ENCODE measurements around the gene CLTC. TPM values are rescaled to one million over a fixed set of nuclear protein-coding genes. Genes with fewer than 3 reads are reported as not detected.
"Not testable (repeated sequence)": the region's sequence is repeated elsewhere in the genome, so short reads cannot be mapped to it uniquely, and the experiment has no call there.

CLTC gene
- total RNA-seq, 2 donors from 2014 or later: 87.7 to 89.3 TPM

DNA sequence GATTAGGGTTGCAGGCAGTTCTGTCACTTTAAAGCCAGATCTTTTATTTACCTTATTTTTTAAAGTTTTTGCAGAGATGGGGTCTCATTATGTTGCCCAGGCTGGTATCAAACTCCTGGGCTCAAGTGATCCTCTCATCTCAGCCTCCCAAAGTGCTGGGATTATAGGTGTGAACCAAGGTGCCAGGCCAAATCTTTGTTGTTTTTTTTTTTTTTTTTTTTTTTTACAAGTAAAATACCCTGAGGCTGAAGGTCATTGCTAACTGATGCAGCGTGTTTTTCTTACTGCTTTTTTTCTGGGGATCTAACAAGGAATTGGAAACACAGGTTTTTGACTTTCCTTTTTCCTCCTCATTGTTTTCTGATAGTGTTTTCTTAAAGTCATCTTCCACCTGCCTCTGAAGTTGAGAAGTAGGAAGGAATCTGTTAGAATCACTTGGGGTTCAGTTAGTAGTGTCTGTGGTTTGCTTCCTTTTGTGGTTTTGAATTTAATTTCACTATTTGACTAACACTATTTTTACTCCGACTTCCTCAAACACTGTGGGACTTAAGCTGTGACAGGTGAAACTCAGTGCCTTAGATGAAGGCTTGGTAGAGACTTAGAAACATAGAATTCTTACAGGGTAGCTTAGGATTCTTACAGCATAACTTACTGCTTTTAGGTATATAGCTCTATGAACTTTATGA lies 22.2 kb downstream of the CLTC start:
- peaks cover 4% of the 10 kb centered on the region for H3K36me3 Mint-ChIP-seq (ENCODE audit: low read depth)
- H3K27me3 Mint-ChIP-seq: no peaks in the 10 kb centered on the region
- H3K9me3 ChIP-seq (ENCODE audit: control insufficient read depth, low read length, poor library complexity, severe bottlenecking): no peaks in the 10 kb centered on the region
- peak; percentile 87 for ATAC-seq
- H3K4me1 Mint-ChIP-seq: peaks cover 37% of the 10 kb centered on the region
- H3K4me3 Mint-ChIP-seq: peak overlapping the region; percentile 71
- no peak for DNase-seq
- peak overlapping the region; percentile 84 for H3K27ac Mint-ChIP-seq

GRCh38 chr17:59642565-59642964 lies 22.9 kb downstream of the CLTC start:
- H3K4me1 Mint-ChIP-seq: peaks cover 37% of the 10 kb centered on the region
- peak overlapping the region; percentile 84 for H3K27ac Mint-ChIP-seq
- peak overlapping the region; percentile 71 for H3K4me3 Mint-ChIP-seq

GRCh38 chr17:59643159-59644140 lies 23.8 kb downstream of the CLTC start:
- H3K4me3 Mint-ChIP-seq: no peak overlapping the region
- ATAC-seq (no peak), DNase-seq (no peak)
- no peaks in the 10 kb centered on the region for H3K27me3 Mint-ChIP-seq
- H3K9me3 ChIP-seq (ENCODE audit: control insufficient read depth, low read length, poor library complexity, severe bottlenecking): no peaks in the 10 kb centered on the region
- peaks cover 34% of the 10 kb centered on the region for H3K4me1 Mint-ChIP-seq
- H3K36me3 Mint-ChIP-seq (ENCODE audit: low read depth): peaks cover 4% of the 10 kb centered on the region
- peak overlapping the region; percentile 84 for H3K27ac Mint-ChIP-seq

More at GRCh38 chr17:59642565-59642964, 22.9 kb downstream of the CLTC start:
- no peaks in the 10 kb centered on the region for H3K9me3 ChIP-seq (ENCODE audit: control insufficient read depth, low read length, poor library complexity, severe bottlenecking)
- ATAC-seq (no peak), DNase-seq (no peak)
- H3K36me3 Mint-ChIP-seq (ENCODE audit: low read depth): peaks cover 4% of the 10 kb centered on the region
- H3K27me3 Mint-ChIP-seq: no peaks in the 10 kb centered on the region

DNA sequence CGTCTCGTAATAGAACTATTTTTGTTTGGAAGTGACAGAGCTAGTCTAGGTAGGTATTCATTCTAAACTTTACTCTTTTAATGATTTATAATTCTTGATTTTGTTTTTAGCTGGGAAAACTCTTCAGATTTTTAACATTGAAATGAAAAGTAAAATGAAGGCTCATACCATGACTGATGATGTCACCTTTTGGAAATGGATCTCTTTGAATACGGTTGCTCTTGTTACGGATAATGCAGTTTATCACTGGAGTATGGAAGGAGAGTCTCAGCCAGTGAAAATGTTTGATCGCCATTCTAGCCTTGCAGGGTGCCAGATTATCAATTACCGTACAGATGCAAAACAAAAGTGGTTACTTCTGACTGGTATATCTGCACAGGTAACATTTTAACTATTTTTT lies 27.6 kb downstream of the CLTC start:
- Mint-ChIP-seq H3K36me3 (ENCODE audit: low read depth) (peaks cover 4% of the 10 kb centered on the region), H3K27ac (peak overlapping the region; percentile 91), H3K4me3 (no peak overlapping the region), H3K4me1 (peaks cover 27% of the 10 kb centered on the region), H3K27me3 (no peaks in the 10 kb centered on the region)
- no peaks in the 10 kb centered on the region for H3K9me3 ChIP-seq (ENCODE audit: control insufficient read depth, low read length, poor library complexity, severe bottlenecking)
- DNase-seq (no peak), ATAC-seq (no peak)

DNA sequence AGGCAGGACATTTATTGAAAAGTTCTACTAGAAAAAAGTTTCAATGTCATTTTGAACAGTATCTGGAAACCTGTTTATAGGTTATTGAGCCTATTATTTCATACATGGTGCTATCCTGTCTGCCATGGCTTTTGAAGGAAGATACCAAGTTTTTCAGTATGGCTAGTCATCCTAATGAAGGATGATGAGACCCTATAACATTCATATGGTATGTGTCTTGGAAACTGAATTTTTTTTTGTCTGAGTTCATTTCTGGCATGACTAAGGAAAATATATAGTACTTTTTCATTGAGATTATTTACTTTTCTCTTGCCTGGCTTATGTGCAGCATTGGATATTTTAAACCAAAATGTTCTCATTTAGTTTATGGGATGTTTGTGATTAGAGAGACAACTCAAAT lies 30.2 kb downstream of the CLTC start:
- Mint-ChIP-seq H3K4me3 (no peak overlapping the region), H3K4me1 (peaks cover 18% of the 10 kb centered on the region)

DNA sequence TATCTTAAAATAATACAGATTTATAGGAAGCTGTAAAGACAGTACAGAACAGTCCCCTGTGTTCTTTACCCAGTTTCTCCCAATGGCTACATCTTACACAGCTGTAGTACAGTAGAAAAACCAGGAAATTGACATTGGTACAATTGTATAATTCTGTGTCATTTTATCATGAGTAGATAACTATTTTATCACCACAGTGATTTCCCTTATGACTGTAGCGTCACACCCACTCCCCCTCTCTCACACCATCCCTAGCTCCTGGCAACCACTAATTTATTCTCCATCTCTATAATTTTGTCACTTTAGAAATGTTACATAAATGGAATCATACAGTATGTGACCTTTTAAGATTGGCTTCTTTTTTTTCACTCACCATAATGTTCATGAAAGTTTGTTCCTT lies 30.9 kb downstream of the CLTC start:
- no peak for DNase-seq
- no peak overlapping the region for H3K4me3 Mint-ChIP-seq
- ATAC-seq: no peak
- no peak overlapping the region for H3K27ac Mint-ChIP-seq
- peaks cover 2% of the 10 kb centered on the region for H3K36me3 Mint-ChIP-seq (ENCODE audit: low read depth)
- peaks cover 16% of the 10 kb centered on the region for H3K4me1 Mint-ChIP-seq
- H3K9me3 ChIP-seq (ENCODE audit: control insufficient read depth, low read length, poor library complexity, severe bottlenecking): no peaks in the 10 kb centered on the region
- H3K27me3 Mint-ChIP-seq: no peaks in the 10 kb centered on the region

More for the DNA sequence above, 30.2 kb downstream of the CLTC start:
- H3K9me3 ChIP-seq (ENCODE audit: control insufficient read depth, low read length, poor library complexity, severe bottlenecking): no peaks in the 10 kb centered on the region
- DNase-seq: no peak
- Mint-ChIP-seq H3K27me3 (no peaks in the 10 kb centered on the region), H3K36me3 (ENCODE audit: low read depth) (peaks cover 4% of the 10 kb centered on the region), H3K27ac (no peak overlapping the region)
- no peak for ATAC-seq

DNA sequence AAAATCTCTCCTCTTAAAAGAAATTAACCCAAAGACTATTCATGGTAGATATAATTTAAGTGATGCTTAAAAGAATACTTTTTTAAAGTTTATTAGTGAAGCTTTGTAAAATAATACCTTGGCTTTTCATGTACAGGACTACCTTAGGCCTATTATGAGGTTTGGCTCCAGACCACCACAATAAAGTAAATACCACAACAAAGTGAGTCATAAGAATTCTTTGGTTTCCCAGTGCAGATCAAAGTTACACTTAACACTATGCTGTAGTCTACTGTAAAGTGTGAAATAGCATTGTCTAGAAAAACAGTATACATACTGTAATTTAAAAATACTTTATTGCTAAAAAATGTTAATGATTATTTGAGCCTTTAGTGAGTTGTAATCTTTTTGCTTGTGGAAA lies 31.7 kb downstream of the CLTC start:
- Mint-ChIP-seq H3K27ac (no peak overlapping the region), H3K4me1 (peaks cover 16% of the 10 kb centered on the region), H3K4me3 (no peak overlapping the region), H3K36me3 (ENCODE audit: low read depth) (peaks cover 2% of the 10 kb centered on the region), H3K27me3 (no peaks in the 10 kb centered on the region)
- ATAC-seq (peak; percentile 87), DNase-seq (no peak)
- no peaks in the 10 kb centered on the region for H3K9me3 ChIP-seq (ENCODE audit: control insufficient read depth, low read length, poor library complexity, severe bottlenecking)

DNA sequence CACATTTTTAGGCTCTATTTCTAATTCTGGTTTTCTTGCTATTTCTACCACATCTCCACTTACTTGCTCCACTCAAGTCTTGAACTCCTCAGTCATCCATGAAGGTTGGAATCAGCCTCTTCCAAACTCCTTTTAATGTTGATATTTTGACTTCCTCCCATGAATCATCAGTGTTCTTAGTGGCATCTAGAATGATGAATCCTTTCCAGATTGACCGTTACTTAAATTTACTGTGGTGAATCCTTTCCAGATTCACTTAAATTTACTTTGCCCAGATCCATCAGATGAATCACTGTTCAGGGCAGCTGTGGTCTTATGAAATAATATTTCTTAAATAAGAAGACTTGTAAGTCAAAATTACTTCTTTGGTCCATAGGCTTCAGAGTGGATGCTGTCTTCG lies 32.4 kb downstream of the CLTC start:
- Mint-ChIP-seq H3K36me3 (ENCODE audit: low read depth) (no peaks in the 10 kb centered on the region), H3K4me3 (no peak overlapping the region)

DNA sequence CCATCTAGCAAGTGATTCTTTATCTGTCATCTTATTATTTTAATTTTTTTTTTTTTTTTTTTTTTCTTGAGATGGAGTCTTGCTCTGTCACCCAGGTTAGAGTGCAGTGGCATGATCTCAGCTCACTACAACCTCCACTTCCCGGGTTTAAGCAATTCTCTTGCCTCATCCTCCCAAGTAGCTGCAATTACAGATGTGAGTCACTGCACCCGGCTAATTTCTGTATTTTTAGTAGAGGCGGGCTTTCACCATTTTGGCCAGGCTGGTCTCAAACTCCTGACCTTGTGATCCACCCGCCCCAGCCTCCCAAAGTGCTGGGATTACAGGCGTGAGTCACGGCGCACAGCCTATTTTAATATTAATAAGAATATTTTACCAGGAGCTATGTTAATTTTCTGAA lies 36.9 kb downstream of the CLTC start:
- not testable (repeated sequence) for ATAC-seq; H3K4me1 Mint-ChIP-seq; H3K27ac Mint-ChIP-seq; H3K27me3 Mint-ChIP-seq; H3K36me3 Mint-ChIP-seq (ENCODE audit: low read depth); H3K4me3 Mint-ChIP-seq; DNase-seq; H3K9me3 ChIP-seq (ENCODE audit: control insufficient read depth, low read length, poor library complexity, severe bottlenecking)

More for the DNA sequence above, 32.4 kb downstream of the CLTC start:
- no peaks in the 10 kb centered on the region for H3K27me3 Mint-ChIP-seq
- H3K4me1 Mint-ChIP-seq: peaks cover 11% of the 10 kb centered on the region
- no peak for ATAC-seq
- DNase-seq: no peak
- H3K27ac Mint-ChIP-seq: peak overlapping the region; percentile 56
- no peaks in the 10 kb centered on the region for H3K9me3 ChIP-seq (ENCODE audit: control insufficient read depth, low read length, poor library complexity, severe bottlenecking)

DNA sequence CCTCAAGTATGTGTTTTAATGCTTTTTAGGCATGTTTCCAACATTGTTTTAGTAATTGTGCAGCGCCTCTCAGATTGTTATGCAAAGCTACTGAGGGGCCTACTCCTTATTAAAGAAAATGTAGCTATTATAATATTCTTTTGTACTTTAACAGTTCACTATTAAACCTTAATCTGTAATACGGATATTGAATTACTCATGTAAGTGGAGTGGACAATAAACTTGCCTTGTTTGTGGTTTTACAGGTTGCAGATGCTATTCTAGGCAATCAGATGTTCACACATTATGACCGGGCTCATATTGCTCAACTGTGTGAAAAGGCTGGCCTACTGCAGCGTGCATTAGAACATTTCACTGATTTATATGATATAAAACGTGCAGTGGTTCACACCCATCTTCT lies 46.5 kb downstream of the CLTC start:
- H3K27ac Mint-ChIP-seq: no peak overlapping the region
- no peak overlapping the region for H3K4me3 Mint-ChIP-seq
- no peak for ATAC-seq
- H3K27me3 Mint-ChIP-seq: no peaks in the 10 kb centered on the region
- no peaks in the 10 kb centered on the region for H3K36me3 Mint-ChIP-seq (ENCODE audit: low read depth)
- DNase-seq: no peak
- no peaks in the 10 kb centered on the region for H3K9me3 ChIP-seq (ENCODE audit: control insufficient read depth, low read length, poor library complexity, severe bottlenecking)
- H3K4me1 Mint-ChIP-seq: no peaks in the 10 kb centered on the region

GRCh38 chr17:59668816-59669215 lies 49.1 kb downstream of the CLTC start:
- no peak for ATAC-seq
- Mint-ChIP-seq H3K4me3 (no peak overlapping the region), H3K27ac (peak overlapping the region; percentile 37), H3K36me3 (ENCODE audit: low read depth) (peaks cover 6% of the 10 kb centered on the region), H3K27me3 (no peaks in the 10 kb centered on the region), H3K4me1 (peaks cover 9% of the 10 kb centered on the region)
- no peak for DNase-seq
- H3K9me3 ChIP-seq (ENCODE audit: control insufficient read depth, low read length, poor library complexity, severe bottlenecking): no peaks in the 10 kb centered on the region

GRCh38 chr17:59669411-59669810 lies 49.7 kb downstream of the CLTC start:
- Mint-ChIP-seq H3K4me3 (no peak overlapping the region), H3K27me3 (no peaks in the 10 kb centered on the region), H3K4me1 (peaks cover 9% of the 10 kb centered on the region), H3K36me3 (ENCODE audit: low read depth) (peaks cover 6% of the 10 kb centered on the region), H3K27ac (peak overlapping the region; percentile 37)
- H3K9me3 ChIP-seq (ENCODE audit: control insufficient read depth, low read length, poor library complexity, severe bottlenecking): no peaks in the 10 kb centered on the region
- DNase-seq: no peak
- ATAC-seq: no peak

- H3K4me1 Mint-ChIP-seq: peaks cover 9% of the 10 kb centered on the region
- DNase-seq (no peak), ATAC-seq (no peak)
- H3K4me3 Mint-ChIP-seq: no peak overlapping the region
- no peaks in the 10 kb centered on the region for H3K27me3 Mint-ChIP-seq
- no peaks in the 10 kb centered on the region for H3K9me3 ChIP-seq (ENCODE audit: control insufficient read depth, low read length, poor library complexity, severe bottlenecking)
- peaks cover 6% of the 10 kb centered on the region for H3K36me3 Mint-ChIP-seq (ENCODE audit: low read depth)
- peak overlapping the region; percentile 61 for H3K27ac Mint-ChIP-seq
Measured at GRCh38 chr17:59669944-59670343, 50.2 kb downstream of the CLTC start.

Data from T-helper 17 cell (primary cell).